NCI-H187 (cell line): ENCODE measurements around the gene CD300C.
"Not testable (repeated sequence)": the region's sequence is repeated elsewhere in the genome, so short reads cannot be mapped to it uniquely, and the experiment has no call there.

Source experiments
- DNase-seq, 2 experiments: peaks; one replicate each; lab custom pipeline; 2025; lab: John Stamatoyannopoulos, UW

CD300C gene

GRCh38 chr17:74513987-74514631 lies 31.8 kb downstream of the CD300C start:
- DNase-seq = peak in 1 of 2 experiments; percentile 37

- no peak for DNase-seq
Measured at GRCh38 chr17:74512624-74513091, 33.3 kb downstream of the CD300C start.

GRCh38 chr17:74512036-74512435 lies 33.9 kb downstream of the CD300C start:
- no peak for DNase-seq

- no peak for DNase-seq
Measured at GRCh38 chr17:74508156-74508555, 37.8 kb downstream of the CD300C start.

- DNase-seq = not testable (repeated sequence)
Measured at GRCh38 chr17:74503949-74504348, 42.0 kb downstream of the CD300C start.

GRCh38 chr17:74502861-74503260 lies 43.1 kb downstream of the CD300C start:
- DNase-seq = no peak

- no peak for DNase-seq
Measured at GRCh38 chr17:74499992-74500391, 45.9 kb downstream of the CD300C start.

- DNase-seq = no peak
Measured at GRCh38 chr17:74497471-74497870, 48.4 kb downstream of the CD300C start.

- peak; percentile 9 to 43 for DNase-seq
Measured at GRCh38 chr17:74493331-74493833, 52.5 kb downstream of the CD300C start.

- no peak for DNase-seq
Measured at GRCh38 chr17:74491626-74492025, 54.3 kb downstream of the CD300C start.
